Lung microvascular endothelial cell (primary cell): ENCODE data around the gene GMNN. TPM values are rescaled to one million over a fixed set of nuclear protein-coding genes. Genes with fewer than 3 reads are reported as not detected.

Experiments used
- DNase-seq, 2 donors: peaks; one replicate each; pipeline versions ENCODE4 v3.0.0 to v3.0.0-alpha.2; 2010; ENCODE audit warnings: low read depth in 2 of 2
- total RNA-seq: library from RNA; depleted of rRNA; stranded (reverse); fragments of >200 nt; gene quantifications from 2 replicates; pipeline ENCODE4 v1.2.1, GENCODE V29; 2014

GMNN gene
- total RNA-seq, 1 donor from 2014 or later: 7.9 TPM

DNA sequence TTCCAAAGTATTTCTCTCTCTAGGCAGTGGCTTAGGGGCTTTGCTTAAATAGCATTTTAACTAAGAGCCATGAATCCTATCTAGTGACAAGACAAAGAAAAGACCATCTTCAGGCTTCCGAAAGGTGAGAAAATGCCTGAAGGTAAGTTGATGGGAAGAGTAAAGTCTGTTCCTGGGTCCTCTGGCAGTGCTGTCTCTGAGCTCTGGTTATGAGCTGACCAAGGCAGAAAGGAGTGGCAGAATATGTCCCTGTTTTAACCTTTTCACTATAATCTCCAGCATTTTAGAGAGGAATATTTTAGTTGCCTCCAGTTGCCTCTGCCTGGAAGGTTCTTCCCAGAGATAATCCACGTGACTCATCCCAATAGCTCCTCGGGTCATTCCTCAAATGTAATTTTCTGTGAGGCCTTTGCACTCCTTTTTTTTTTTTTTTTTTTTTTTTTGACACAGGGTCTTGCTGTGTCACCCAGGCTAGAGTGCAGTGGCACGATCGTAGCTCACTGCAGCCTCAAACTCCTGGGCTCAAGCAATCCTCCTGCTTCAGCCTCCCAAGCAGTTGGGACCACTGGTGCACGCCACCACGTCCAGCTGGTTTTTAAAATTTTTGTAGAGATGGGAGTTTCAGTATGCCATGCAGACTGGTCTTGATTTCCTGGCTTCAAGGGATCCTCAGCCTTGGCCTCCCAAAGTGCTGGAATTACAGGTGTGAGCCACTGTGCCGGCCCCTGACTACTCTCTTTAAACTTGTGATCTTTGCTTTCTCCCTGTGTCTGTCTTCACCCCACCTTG is 27.7 kb downstream of the GMNN start:
- DNase-seq: no peak

DNA sequence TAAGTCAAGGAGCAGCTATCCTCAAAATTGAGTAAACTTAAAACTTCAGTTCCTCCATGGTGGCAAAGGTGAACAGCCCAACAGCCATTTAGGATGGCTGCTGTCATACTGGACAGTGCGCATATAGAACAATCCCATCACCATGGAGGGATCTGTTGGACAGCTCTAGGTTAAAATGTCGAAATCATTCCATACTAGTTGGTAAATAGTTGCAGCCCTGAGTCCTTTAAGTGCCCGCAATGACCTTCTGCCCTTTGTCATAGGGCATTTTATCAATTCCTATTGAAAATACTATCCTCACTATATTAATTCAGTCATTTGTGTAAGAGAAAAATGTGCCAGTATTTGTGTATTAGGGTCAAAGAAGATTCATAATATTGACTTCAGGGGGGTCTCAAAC is 32.8 kb downstream of the GMNN start:
- no peak for DNase-seq

DNA sequence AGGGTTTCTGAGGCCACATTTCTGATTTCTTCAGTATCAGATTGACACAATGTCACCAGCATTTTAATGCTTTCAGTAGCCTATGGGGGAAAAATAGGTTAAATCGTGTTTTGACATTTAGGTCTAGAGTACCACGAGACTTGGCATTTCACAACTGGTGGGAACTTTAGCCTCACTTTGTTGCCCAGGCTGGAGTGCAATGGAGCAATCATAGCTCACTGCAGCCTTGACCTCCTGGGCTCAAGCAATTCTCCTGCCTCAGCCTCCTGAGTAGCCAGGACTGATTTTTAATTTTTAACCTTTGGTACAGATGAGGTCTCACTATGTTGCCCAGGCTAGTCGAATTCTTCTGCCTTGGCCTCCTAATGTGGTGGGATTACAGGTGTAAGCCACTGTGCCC is 35.0 kb downstream of the GMNN start:
- DNase-seq: no peak

DNA sequence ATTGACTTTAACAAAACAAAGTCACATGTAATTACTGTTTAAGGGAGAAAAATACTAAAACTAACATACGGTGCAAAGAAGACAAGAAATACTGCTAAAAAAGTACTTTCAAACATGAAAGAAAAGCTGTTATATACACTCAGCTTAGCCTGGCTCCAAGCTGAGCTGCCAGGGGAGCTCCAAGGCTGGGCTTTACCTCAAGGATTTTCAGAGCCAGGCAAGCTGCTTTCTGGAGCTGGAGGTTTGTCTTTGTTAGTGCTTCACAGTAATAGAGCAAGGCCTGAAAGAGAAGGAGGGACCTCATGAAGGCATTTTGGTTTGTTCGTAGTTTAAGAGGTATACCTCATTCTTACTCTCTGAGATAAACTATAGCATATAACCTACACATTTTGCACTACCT is 43.6 kb downstream of the GMNN start:
- DNase-seq: no peak

DNA sequence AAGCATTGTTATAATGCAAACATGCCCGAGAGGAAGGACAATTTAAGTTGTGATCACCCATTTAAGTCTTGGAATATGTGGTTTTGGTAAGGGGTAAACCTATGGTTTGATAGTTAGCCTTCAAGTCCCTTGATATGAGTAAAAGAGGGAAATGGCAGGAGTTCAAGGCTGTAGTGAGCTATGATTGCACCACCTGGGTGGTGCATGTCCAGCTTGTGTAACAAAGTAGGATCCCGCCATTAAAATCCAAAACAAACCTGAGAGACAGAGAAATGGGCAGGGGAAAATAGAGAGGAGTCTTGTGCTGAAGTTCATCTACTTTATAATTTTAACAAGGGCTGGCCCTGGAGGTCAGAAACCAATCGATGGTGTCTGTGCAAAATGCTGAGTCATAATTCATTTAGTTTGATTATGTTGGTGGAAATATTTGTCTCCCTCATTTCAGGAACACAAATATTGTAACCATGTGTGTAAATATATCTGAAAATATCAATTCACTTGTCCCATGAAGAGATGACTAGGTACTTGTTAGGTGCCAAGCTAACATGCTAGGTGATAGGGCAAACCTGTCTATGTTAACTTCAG is 47.2 kb downstream of the GMNN start:
- DNase-seq: no peak

DNA sequence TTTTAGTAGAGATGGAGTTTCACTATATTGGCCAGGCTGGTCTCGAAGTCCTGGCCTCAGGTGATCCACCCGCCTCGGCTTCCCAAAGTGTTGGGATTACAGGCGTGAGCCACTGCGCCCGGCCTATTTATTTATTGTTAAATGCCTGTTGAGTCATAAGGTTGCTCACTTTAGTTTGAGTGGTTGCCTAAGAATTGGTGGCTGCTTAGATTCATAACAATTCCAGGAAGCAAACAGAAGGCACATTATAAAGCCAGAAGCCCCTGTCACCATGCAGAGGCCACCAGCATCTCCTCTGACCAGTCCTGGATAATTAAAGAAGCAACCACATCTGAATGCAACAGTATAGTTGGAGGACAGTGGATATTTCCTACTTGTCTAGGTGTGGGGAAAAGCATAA is 48.0 kb downstream of the GMNN start:
- no peak for DNase-seq

DNA sequence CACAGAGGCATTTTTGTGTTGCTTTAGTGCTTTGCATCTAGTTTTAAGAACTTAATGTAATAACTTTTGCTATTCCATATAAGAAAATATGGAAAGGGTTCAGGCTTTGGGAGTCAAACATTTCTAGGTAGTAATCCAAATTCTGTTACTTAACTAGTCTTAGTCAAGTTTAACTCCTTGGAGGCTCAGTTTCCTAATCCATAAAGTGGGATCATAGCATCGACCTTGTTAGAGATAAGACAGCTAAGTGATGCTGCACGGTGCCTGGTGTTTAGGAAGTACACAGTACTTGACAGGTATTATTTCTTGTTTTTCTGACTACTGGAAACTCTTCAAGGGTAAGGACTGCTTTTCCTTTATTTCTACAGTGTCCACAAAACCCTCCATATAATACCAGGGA is 48.4 kb downstream of the GMNN start:
- no peak for DNase-seq

DNA sequence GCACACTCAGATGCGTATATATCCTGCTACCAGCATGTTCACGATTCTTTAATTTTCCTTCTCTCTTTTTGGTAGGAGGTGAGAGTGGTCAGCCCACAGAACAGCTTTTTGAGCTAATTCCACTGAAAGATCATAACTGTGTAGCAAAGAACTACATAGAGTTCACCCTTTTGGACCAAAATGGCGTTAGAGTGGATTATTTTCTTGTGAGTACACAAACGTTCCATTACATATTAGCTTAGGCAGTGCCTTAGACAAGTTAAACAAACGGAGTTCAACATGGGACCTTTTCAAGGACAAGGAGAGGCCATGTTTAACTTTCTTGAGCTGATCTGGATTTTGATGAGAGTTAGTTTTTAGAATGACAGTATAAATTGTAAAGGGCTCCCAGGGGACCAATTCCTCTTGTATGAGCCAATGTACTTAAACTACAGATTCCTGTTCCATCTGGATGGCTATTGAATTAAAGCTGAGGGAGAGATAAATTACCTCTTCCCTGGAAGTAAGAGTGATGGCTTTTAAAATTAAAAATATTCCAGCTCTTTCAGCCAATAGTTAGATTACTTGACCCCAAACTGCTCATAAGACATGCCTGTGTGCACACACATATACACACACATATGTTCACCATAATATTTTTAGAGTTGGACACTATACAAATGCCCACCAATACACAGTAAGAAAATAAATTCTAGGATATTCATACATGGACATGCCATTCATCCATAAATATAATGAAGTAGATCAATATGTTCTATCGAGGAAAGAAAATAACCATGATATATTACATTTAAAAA is 49.6 kb downstream of the GMNN start:
- no peak for DNase-seq

DNA sequence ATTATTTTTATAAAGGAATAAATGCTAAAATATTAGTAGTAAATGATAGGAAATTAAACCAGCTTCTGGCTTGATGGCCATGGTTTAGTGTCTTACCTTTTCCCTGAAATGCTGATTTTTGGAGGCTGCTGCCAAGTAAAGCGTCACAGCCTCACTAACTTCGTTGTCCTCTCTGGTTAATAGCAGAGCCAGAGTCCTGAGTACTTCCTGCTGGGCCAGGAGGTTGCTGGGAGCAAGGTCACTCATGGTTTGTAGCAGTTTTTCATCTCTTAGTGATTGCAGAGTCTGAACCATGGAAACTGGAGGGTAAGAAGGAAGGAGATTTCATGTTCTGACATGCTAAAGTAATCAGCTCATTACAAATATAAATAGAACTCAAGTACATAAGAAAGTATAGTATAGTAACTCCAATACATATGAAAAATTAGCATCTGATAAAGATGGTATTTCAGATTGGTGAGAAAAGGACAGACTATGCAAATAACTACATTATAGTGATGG is 50.4 kb downstream of the GMNN start:
- DNase-seq: no peak

DNA sequence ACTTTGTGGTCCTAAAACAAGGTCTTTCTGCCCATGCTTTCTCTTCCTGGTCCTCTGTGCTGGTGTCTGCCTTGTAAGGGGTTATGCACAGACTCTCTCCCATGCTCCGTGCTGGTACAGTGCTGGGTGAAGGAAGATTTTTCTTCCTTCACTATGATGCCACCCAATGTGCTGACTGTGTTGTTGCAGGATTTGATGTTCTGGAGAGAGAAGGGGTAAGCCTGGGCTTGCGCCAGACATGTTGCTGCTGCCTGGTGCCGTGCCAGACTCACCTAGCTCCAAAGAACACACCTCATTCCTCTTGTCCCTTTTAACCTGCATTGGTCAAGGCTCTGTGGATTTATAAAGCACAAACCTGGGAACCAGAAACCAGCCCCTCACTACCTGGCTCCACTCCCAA is 52.4 kb downstream of the GMNN start:
- no peak for DNase-seq

DNA sequence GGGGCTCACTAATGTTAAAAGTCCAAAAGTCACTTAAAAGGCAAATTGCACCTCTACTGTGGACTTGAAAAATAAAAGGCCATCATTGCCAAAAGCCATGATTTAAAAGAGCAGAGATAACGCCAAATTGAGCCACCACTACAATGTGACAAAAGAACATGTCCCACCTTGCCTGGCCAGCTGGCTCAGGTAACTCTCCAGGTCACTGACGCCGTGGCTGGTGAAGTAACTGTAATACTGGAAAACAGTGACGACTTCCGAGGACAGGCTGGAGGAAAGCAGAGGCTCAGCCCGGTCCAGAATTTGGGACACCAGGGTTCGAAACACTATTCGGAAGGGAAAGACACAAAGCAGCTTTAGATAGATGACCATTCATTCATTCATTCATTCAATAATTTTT is 53.2 kb downstream of the GMNN start:
- no peak for DNase-seq

DNA sequence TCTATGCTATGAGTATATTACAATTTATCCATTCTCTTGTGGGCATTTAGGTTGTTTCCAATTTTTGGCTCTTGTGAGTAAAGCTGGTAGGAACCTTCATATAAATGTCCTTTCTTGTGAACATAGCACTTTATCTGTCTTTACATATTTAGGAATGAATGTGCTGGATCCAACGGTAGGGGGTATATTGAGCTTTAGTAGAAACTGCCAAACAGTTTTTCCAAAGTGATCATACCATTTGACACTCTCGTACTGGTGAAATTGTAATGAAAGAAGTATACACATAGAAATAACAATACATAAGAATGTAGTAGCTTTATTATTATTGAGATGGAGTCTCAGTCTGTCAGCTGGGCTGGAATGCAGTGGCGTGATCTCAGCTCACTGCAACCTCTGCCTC is 54.9 kb downstream of the GMNN start:
- DNase-seq: no peak

DNA sequence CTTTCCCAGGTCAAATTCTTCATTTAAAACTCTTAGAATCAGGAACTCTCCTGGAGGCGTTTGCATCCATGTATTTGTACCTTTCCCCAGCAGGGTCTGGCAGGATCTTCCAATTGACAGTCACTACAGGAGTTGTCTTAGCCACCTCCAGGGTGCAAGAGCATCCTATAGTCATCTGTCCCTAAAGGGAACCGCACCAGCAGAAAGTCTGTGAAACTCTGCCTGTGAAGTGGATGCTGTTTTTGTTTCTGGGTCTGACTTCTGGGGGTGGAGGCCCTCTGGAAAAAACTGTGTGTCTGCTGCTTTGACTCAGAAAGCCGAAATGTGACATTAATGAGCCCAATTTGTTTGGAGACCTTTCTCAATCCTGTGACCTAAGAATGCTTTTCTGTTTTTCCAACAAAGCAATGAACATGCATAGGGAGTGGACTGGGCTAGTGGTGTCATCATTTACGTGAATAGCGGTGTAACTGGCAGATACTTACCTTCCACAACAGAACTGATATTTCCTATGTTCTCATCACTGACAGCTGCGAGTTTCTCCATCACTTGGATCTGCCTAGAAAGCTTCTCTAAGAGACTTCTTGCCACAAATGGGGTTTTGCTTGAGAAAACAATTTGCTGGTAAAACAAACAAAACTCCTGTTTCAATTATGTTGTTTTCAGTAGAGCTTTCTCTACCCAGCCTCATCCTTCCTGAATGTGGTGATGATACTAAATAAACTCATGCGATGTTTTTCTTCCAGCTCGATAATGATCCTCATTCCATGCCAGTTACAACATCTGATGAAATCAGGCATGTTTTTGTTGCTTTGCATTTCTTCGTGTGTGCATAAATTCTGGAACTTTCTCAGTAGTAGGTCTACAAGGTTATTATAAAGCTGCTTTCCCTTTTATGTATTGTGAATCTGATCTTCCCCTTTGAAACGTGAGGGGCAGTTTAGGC is 57.3 kb downstream of the GMNN start:
- DNase-seq: peak in 1 of 2 donors; percentile 25

DNA sequence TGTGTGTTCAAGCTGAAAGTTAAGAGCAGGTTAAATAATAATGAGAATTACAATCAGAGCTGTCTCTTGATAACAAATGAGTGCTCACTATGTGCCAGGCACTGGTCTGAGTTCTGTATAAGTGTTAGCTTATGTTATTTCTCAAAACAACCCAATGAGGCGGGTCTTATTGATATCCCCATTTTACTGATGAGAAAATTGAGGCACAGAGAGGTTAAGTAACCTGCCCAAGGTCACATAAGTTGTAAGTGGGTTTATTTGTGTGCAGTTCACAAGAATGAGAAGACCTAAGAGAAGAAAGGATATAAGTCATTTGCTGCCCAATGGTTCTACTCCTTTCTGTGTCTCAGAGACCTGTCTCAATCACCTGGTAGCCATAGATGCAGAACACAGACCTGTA is 58.1 kb downstream of the GMNN start:
- no peak for DNase-seq

DNA sequence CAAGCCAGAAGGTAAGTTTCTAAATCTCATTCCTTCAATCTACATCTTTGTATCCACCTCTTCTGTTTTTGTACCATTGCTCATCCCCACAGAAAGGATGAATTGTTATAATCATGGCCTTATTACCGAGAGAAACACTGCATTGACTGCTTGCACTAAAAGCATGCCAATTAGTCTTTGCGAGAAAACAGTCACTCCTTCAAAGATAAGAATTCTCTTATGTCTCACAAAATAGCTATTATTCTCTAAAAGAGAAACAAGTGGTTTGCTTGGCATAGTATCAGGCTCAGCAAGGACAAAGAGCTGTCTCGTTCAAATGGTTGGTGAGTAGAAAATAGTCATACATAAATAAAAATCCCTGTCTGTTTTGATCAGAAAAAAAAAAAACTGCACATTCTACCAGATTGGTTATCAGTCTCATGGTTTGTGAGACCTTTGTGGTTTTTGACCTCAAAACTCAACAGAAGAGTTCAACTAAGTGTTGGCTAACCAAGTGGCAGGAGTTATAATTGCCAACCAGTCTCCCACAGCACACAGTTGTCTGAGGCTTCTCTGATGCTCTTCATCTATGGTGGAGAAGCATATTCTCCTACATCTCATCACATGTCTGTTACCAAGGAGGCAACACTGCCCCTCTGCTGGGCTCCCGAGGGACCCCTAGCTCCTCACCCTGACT is 59.1 kb downstream of the GMNN start:
- DNase-seq: no peak

Other genes with a start within 250 kb of the GMNN start
- under 0.01 TPM in 1 of 2 replicates, not detected in the other for gene KIAA0319, start 128.7 kb upstream of the GMNN start, total RNA-seq
- 17.9 and 19.0 TPM in 2 replicates for gene TDP2, start 108.0 kb upstream of the GMNN start, total RNA-seq
- 3.2 and 3.9 TPM in 2 replicates for gene ACOT13, start 107.9 kb upstream of the GMNN start, total RNA-seq
- gene C6orf62, start 55.8 kb upstream of the GMNN start, total RNA-seq: 68.1 and 70.0 TPM in 2 replicates
- gene ARMH2, start 24.0 kb downstream of the GMNN start, total RNA-seq: not detected in 2 replicates
- under 0.01 TPM in 2 replicates for gene RIPOR2, start 161.0 kb downstream of the GMNN start, total RNA-seq